Endothelial cell of umbilical vein (primary cell): ENCODE data around the gene CATSPERD. TPM values are rescaled to one million over a fixed set of nuclear protein-coding genes. Genes with fewer than 3 reads are reported as not detected.

ENCODE experiments used
- BruUV-seq: library from RNA; stranded (reverse); fragments of 400-500 nt; replicated peaks from 2 replicates; lab custom pipeline; 2021; lab: Mats Ljungman, UMichigan
- CTCF ChIA-PET: fragments of 300-600, 350-600 bp; sonication (Branson Sonifier 250); formaldehyde crosslinking; loops from one replicate; lab custom pipeline; 2021; ENCODE audit warnings: antibody characterized with exemption, inconsistent platforms; lab: Charles Lee
- POLR2A ChIA-PET: fragments of 300-600, 350-600 bp; sonication (Branson Sonifier 250); formaldehyde crosslinking; loops from one replicate; lab custom pipeline; 2021; ENCODE audit warnings: antibody characterized with exemption, inconsistent platforms; lab: Charles Lee
- DNase-seq: peaks from one replicate; pipeline ENCODE4 v3.0.0-alpha.2; 2011; ENCODE audit warnings: low read depth, low spot score
- FAIRE-seq: peaks from 2 replicates; lab custom pipeline; 2011; peaks lifted over from hg19 to GRCh38; lab: Jason Lieb, UNC
- H2AFZ ChIP-seq: 2 replicates; pipeline ENCODE4 v1.6.0; 2012; ENCODE audit warnings: low read depth, low read length, control low read depth, inconsistent platforms
- H3K27ac ChIP-seq: 2 replicates; pipeline ENCODE4 v1.5.1; 2011; ENCODE audit warnings: low read depth, mild to moderate bottlenecking, control low read depth, low read length, moderate library complexity; ENCODE audit not compliant: insufficient read depth
- H3K27me3 ChIP-seq, 2 experiments: 2 replicates each; pipeline versions ENCODE4 v1.6.0 to v1.6.1; 2011; ENCODE audit warnings: low read length in 2 of 2, mixed read lengths in 1 of 2; ENCODE audit not compliant: control insufficient read depth in 2 of 2, insufficient read depth in 2 of 2
- H3K36me3 ChIP-seq, 2 experiments: 2 replicates in 1 of 2; 3 replicates in 1 of 2; pipeline ENCODE4 v1.5.1; 2011; ENCODE audit warnings: low read length in 2 of 2, mild to moderate bottlenecking in 1 of 2, moderate library complexity in 1 of 2; ENCODE audit not compliant: control insufficient read depth in 2 of 2, insufficient read depth in 2 of 2; ENCODE audit errors: extremely low read depth in 1 of 2
- H3K4me1 ChIP-seq: 3 replicates; pipeline ENCODE4 v1.5.1; 2011; ENCODE audit warnings: mild to moderate bottlenecking, low read length; ENCODE audit not compliant: control insufficient read depth, insufficient read depth; ENCODE audit errors: extremely low read depth
- H3K4me2 ChIP-seq: 2 replicates; pipeline ENCODE4 v1.6.1; 2011; ENCODE audit warnings: low read length, control low read depth, mixed read lengths; ENCODE audit not compliant: insufficient read depth
- H3K4me3 ChIP-seq, 3 experiments: fragments of 200-600 bp in 1 of 3; sonication (generic), shearing (Covaris generic) in 1 of 3; replicated peaks in 1 of 3; 2 replicates each; pipeline ENCODE4 v1.5.1; 2011 to 2016; ENCODE audit warnings: control low read depth in 3 of 3, low read length in 3 of 3, mild to moderate bottlenecking in 2 of 3, inconsistent platforms in 1 of 3, low read depth in 1 of 3, moderate library complexity in 1 of 3; ENCODE audit not compliant: insufficient read depth in 1 of 3
- H3K79me2 ChIP-seq: 2 replicates; pipeline ENCODE4 v1.6.0; 2012; ENCODE audit warnings: low read length, inconsistent platforms; ENCODE audit not compliant: control insufficient read depth, insufficient read depth
- H3K9ac ChIP-seq: replicated peaks from 2 replicates; pipeline ENCODE3; 2011; ENCODE audit warnings: low read length, control low read depth; ENCODE audit not compliant: insufficient read depth; ENCODE audit errors: extremely low read depth
- H3K9me1 ChIP-seq: replicated peaks from 3 replicates; pipeline ENCODE4 v1.6.0; 2011; ENCODE audit warnings: mild to moderate bottlenecking, low read length; ENCODE audit not compliant: control insufficient read depth, insufficient read depth; ENCODE audit errors: extremely low read depth
- H3K9me3 ChIP-seq: replicated peaks from 2 replicates; pipeline ENCODE4 v1.5.1; 2012; ENCODE audit warnings: low read length, inconsistent platforms; ENCODE audit not compliant: control insufficient read depth, insufficient read depth
- H4K20me1 ChIP-seq: replicated peaks from 2 replicates; pipeline ENCODE3; 2011; ENCODE audit warnings: mild to moderate bottlenecking, low read length; ENCODE audit not compliant: control insufficient read depth, insufficient read depth; ENCODE audit errors: extremely low read depth
- EZH2 ChIP-seq: IDR thresholded peaks from 2 replicates; pipeline ENCODE4 v1.6.1; 2012; ENCODE audit warnings: borderline replicate concordance, low read depth, mild to moderate bottlenecking, moderate library complexity, low read length, inconsistent platforms; ENCODE audit not compliant: severe bottlenecking
- dilution Hi-C: fragments of 300-500 bp; cut with MboI; formaldehyde crosslinking; loops from one replicate; pipeline ENCODE4 v1.15.0; 2019; ENCODE audit warnings: low sequenced_read_pairs; ENCODE audit not compliant: extremely low pct_ligation_motif_present
- intact Hi-C: fragments of 100-400 bp; cut with micrococcal nuclease; formaldehyde crosslinking; loops from one replicate; pipeline ENCODE4 v1.10.0; 2022
- polyA plus RNA-seq, 4 experiments: library from polyadenylated mRNA; depleted of rRNA in 3 of 4; stranded (reverse) in 3 of 4; unstranded in 1 of 4; fragments of >200 nt; gene quantifications; 2 replicates each; pipeline versions ENCODE4 v1.2.1 to v1.2.3, GENCODE V29; 2011 to 2012; ENCODE audit warnings: missing spikeins in 1 of 4
- total RNA-seq: library from RNA; stranded (reverse); gene quantifications from 2 replicates; pipeline ENCODE4 v1.2.3, GENCODE V29; 2021
- TF ChIP-seq, protein P1 (sequence below), 2 donors: IDR thresholded peaks; 1 replicate in 1 of 2; 2 replicates in 1 of 2; pipeline ENCODE4 v1.5.1; 2011; ENCODE audit warnings: low read length in 2 of 2, mild to moderate bottlenecking in 2 of 2, moderate library complexity in 2 of 2, control low read depth in 1 of 2, inconsistent platforms in 1 of 2, low read depth in 1 of 2; ENCODE audit not compliant: insufficient read depth in 1 of 2; ENCODE audit errors: extremely low read depth in 1 of 2
- TF ChIP-seq, protein P2 (sequence below): IDR thresholded peaks from 2 replicates; pipeline ENCODE4 v1.6.1; 2011; ENCODE audit not compliant: insufficient read depth, insufficient read length

The CATSPERD gene
- total and polyA plus RNA-seq, 2 donors (not counting 3 experiments of a cell fraction or from before 2014, with no cell fraction given), result not detected

- no peak for DNase-seq
- POLR2A ChIA-PET, result interaction anchor here (0.6 kb wide), 1 partner anchor 61 kb away, joined by 5 read pairs; no protein-coding TSS in a partner anchor
- CTCF ChIA-PET, result no interaction called here
Measured at GRCh38 chr19:5782322-5782721, 61.9 kb downstream of the CATSPERD start.

More at GRCh38 chr19:5782322-5782721, 61.9 kb downstream of the CATSPERD start:
- Histone ChIP-seq H3K9me1 (no peaks in the 10 kb centered on the region), H3K4me1 (no peaks in the 10 kb centered on the region), H3K36me3 (peaks cover 4 to 19% of the 10 kb centered on the region in 2 experiments), H3K27ac (no peak overlapping the region), H3K27me3 (no peaks in the 10 kb centered on the region), H3K9ac (no peak overlapping the region), H3K9me3 (no peaks in the 10 kb centered on the region), H3K4me3 (no peak overlapping the region), H3K79me2 (no peaks in the 10 kb centered on the region), H4K20me1 (no peaks in the 10 kb centered on the region), H2AFZ (no peak overlapping the region), H3K4me2 (no peak overlapping the region)
- TF ChIP-seq, protein P1, sequence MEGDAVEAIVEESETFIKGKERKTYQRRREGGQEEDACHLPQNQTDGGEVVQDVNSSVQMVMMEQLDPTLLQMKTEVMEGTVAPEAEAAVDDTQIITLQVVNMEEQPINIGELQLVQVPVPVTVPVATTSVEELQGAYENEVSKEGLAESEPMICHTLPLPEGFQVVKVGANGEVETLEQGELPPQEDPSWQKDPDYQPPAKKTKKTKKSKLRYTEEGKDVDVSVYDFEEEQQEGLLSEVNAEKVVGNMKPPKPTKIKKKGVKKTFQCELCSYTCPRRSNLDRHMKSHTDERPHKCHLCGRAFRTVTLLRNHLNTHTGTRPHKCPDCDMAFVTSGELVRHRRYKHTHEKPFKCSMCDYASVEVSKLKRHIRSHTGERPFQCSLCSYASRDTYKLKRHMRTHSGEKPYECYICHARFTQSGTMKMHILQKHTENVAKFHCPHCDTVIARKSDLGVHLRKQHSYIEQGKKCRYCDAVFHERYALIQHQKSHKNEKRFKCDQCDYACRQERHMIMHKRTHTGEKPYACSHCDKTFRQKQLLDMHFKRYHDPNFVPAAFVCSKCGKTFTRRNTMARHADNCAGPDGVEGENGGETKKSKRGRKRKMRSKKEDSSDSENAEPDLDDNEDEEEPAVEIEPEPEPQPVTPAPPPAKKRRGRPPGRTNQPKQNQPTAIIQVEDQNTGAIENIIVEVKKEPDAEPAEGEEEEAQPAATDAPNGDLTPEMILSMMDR (IDR thresholded peaks at IDR 0.05; ENCODE audit: extremely low read depth in 1 of 2, insufficient read depth in 1 of 2, low read depth in 1 of 2, low read length in 2 of 2), result no peak
- no peak for TF ChIP-seq EZH2
- TF ChIP-seq, protein P2, sequence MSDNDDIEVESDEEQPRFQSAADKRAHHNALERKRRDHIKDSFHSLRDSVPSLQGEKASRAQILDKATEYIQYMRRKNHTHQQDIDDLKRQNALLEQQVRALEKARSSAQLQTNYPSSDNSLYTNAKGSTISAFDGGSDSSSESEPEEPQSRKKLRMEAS, result no peak
- dilution Hi-C loops, result no loop called here
- no TSS peak for BruUV-seq
- intact Hi-C loops, result no loop called here
- FAIRE-seq, result no peak
